Esophagus muscularis mucosa (tissue), 3 donors: ENCODE measurements around the gene SLC22A5.

Experiments
- CTCF ChIP-seq, 3 experiments: fragments of 200-600 bp in 2 of 3; fragments of 450-650 bp in 1 of 3; sonication (generic) in 2 of 3; IDR thresholded peaks; one replicate each; pipeline ENCODE4 v1.5.1; 2017 to 2019; ENCODE audit warnings: antibody characterized with exemption in 3 of 3, mild to moderate bottlenecking in 2 of 3, moderate library complexity in 1 of 3
- POLR2A ChIP-seq: fragments of 450-650 bp; IDR thresholded peaks from one replicate; pipeline ENCODE4 v1.6.1; 2017; ENCODE audit warnings: antibody characterized with exemption, moderate library complexity, mild to moderate bottlenecking, low read depth

- TF ChIP-seq POLR2A, result no peak
- no peak for TF ChIP-seq CTCF (IDR thresholded peaks at IDR 0.05)
These were observed 1.6 kb downstream of the SLC22A5 start for GRCh38 chr5:132370971-132371602.
